Smooth muscle cell (in vitro differentiated cells): ENCODE data around the gene TAC3. TPM values are rescaled to one million over a fixed set of nuclear protein-coding genes. Genes with fewer than 3 reads are reported as not detected.

Experiments
- DNase-seq: peaks from one replicate; lab custom pipeline; 2025; ENCODE audit not compliant: unreplicated experiment; lab: John Stamatoyannopoulos, UW
- H2AFZ ChIP-seq: fragments of 200-600 bp; sonication (generic); 2 replicates; pipeline ENCODE4 v1.6.0; 2016; ENCODE audit warnings: antibody characterized with exemption, low read depth, mild to moderate bottlenecking
- H3F3A ChIP-seq: fragments of 200-600 bp; sonication (generic); 2 replicates; pipeline ENCODE4 v1.6.0; 2017; ENCODE audit warnings: antibody characterized with exemption, low read depth
- H3K27ac ChIP-seq: fragments of 200-600 bp; sonication (generic); 2 replicates; pipeline ENCODE4 v1.5.1; 2016; ENCODE audit warnings: low read depth, mild to moderate bottlenecking
- H3K27me3 ChIP-seq: fragments of 200-600 bp; sonication (generic); 2 replicates; pipeline ENCODE4 v1.6.1; 2016; ENCODE audit warnings: low read depth, mild to moderate bottlenecking
- H3K36me3 ChIP-seq: fragments of 200-600 bp; sonication (generic); 2 replicates; pipeline ENCODE4 v1.5.1; 2016; ENCODE audit warnings: low read depth
- H3K4me1 ChIP-seq: fragments of 200-600 bp; sonication (generic); 2 replicates; pipeline ENCODE4 v1.5.1; 2016; ENCODE audit warnings: low read depth
- H3K4me2 ChIP-seq: fragments of 200-600 bp; sonication (generic); 2 replicates; pipeline ENCODE4 v1.6.0; 2016; ENCODE audit warnings: mild to moderate bottlenecking
- H3K4me3 ChIP-seq: fragments of 200-600 bp; sonication (generic); 2 replicates; pipeline ENCODE4 v1.5.1; 2016; ENCODE audit warnings: mild to moderate bottlenecking
- H3K79me2 ChIP-seq: fragments of 200-600 bp; sonication (generic); 2 replicates; pipeline ENCODE4 v1.6.0; 2016; ENCODE audit warnings: low read depth, mild to moderate bottlenecking
- H3K9ac ChIP-seq: fragments of 200-600 bp; sonication (generic); 2 replicates; pipeline ENCODE4 v1.6.0; 2016; ENCODE audit warnings: low read depth
- H3K9me3 ChIP-seq: fragments of 200-600 bp; sonication (generic); replicated peaks from 2 replicates; pipeline ENCODE4 v1.5.1; 2016; ENCODE audit warnings: low read depth
- H4K20me1 ChIP-seq: fragments of 200-600 bp; sonication (generic); 2 replicates; pipeline ENCODE4 v1.6.0; 2016; ENCODE audit warnings: low read depth
- WGBS: methylation state at CpG from one replicate; pipeline ENCODE4 v1.1.7; 2016; ENCODE audit warnings: low lambda C conversion rate; 5-methylcytosine and 5-hydroxymethylcytosine counted together
- polyA plus RNA-seq: library from polyadenylated mRNA; unstranded; fragments of >200 nt; fragmentation: Nextera tagmentation; extraction: Ambion mirVana; gene quantifications from 2 replicates; pipeline ENCODE4 v1.2.1, GENCODE V29; 2016
- total RNA-seq: library from RNA; depleted of rRNA; stranded (reverse); fragments of >200 nt; gene quantifications from 2 replicates; pipeline ENCODE4 v1.2.3, GENCODE V29; 2014
- TF ChIP-seq, protein P1 (sequence below): fragments of 200-600 bp; sonication (generic); IDR thresholded peaks from 2 replicates; pipeline ENCODE4 v1.5.1; 2017; ENCODE audit warnings: borderline replicate concordance, mild to moderate bottlenecking, antibody characterized with exemption; ENCODE audit not compliant: insufficient read depth, poor library complexity, severe bottlenecking

TAC3 gene
- total and polyA plus RNA-seq, 2 experiments from 2014 or later: 1.7 to 6.3 TPM

DNA sequence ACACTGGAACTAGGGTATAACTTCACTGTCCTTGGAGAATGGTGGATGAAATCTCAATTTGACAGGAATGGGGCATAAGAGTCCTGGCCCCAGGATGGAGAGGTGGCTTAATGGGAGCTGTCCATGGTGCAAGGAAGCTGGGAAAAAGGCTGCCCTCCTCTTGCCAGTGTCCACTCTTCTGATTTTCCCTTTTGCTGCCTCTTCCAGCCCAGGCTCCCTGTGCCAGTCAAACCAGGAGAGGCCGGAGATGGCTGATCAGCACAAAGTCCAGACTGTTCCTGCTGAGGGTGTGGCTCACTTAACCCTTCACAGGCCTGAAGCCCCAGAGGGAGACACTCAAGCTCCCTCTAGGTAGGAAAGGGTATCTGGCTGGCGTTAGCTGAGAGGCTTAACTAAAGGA is 33.6 kb upstream of the TAC3 start, which contains the start of gene MYO1A:
Gene MYO1A, minus strand, starts transcription at position 240 of the 400 bp plus-strand sequence. CDS start 1,806 bp downstream, outside the sequence.
- Histone ChIP-seq H3K4me2 (no peak within 1 kb of the TSS), H4K20me1 (no peaks in the 10 kb centered on the region), H3K79me2 (no peaks in the 10 kb centered on the region), H3K36me3 (no peaks in the 10 kb centered on the region), H3K27me3 (peaks cover 3% of the 10 kb centered on the region), H3K4me3 (peak within 1 kb of the TSS; percentile 32), H3K9me3 (no peaks in the 10 kb centered on the region), H2AFZ (no peak within 1 kb of the TSS), H3K4me1 (no peaks in the 10 kb centered on the region), H3F3A (peaks cover 3% of the 10 kb centered on the region), H3K9ac (no peak within 1 kb of the TSS), H3K27ac (no peak within 1 kb of the TSS)
- TF ChIP-seq, protein P1, sequence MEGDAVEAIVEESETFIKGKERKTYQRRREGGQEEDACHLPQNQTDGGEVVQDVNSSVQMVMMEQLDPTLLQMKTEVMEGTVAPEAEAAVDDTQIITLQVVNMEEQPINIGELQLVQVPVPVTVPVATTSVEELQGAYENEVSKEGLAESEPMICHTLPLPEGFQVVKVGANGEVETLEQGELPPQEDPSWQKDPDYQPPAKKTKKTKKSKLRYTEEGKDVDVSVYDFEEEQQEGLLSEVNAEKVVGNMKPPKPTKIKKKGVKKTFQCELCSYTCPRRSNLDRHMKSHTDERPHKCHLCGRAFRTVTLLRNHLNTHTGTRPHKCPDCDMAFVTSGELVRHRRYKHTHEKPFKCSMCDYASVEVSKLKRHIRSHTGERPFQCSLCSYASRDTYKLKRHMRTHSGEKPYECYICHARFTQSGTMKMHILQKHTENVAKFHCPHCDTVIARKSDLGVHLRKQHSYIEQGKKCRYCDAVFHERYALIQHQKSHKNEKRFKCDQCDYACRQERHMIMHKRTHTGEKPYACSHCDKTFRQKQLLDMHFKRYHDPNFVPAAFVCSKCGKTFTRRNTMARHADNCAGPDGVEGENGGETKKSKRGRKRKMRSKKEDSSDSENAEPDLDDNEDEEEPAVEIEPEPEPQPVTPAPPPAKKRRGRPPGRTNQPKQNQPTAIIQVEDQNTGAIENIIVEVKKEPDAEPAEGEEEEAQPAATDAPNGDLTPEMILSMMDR: no peak
- DNase-seq: no peak
- 36% methylated on average over 2 of the region's 2 CpGs for WGBS

- Histone ChIP-seq H3K27ac (no peak overlapping the region), H3K9me3 (no peaks in the 10 kb centered on the region), H3K4me3 (peak overlapping the region; percentile 21), H4K20me1 (no peaks in the 10 kb centered on the region), H3K4me1 (no peaks in the 10 kb centered on the region), H3K79me2 (no peaks in the 10 kb centered on the region), H2AFZ (no peak overlapping the region), H3K27me3 (peaks cover 3% of the 10 kb centered on the region), H3K9ac (no peak overlapping the region), H3K36me3 (no peaks in the 10 kb centered on the region), H3K4me2 (no peak overlapping the region), H3F3A (peaks cover 6% of the 10 kb centered on the region)
- 99% methylated on average over 4 of the region's 4 CpGs for WGBS
- TF ChIP-seq, protein P1: no peak
- DNase-seq: no peak
These were observed 32.8 kb upstream of the TAC3 start for GRCh38 chr12:57049119-57049446.

DNA sequence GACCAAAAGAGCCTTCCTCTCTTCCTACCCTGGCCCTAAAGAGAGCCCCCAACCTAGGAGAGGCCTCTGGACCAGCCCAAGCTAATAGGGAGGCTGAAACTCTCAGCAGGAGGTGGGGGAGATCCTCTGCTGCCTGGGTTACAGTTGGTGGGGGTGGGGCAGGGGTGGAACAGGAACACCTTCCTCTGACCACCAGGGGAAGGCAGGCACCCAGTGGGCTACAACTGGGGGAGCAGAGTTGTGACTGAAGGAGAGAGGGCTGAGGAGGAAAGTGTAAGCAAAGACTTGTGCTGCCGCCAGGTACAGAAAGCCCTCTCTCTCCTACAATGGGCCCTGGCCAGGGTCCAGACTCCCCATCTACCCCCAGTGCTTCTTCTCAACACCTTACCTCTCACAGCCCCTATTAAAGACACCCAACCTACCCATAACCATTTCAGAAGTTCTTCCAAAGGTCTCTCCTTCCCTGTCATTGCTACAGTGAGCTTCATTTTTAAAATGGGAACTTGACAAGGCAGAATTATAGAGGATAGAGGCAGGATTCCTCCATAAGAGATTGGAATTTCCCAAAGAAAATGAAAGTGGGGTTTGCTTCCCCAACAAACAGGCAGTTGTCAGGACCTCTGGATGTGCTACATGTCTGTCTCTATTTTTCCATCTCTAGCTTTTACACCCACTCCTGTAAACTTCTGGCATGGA is 32.2 kb upstream of the TAC3 start:
- no peaks in the 10 kb centered on the region for H3K36me3 ChIP-seq
- H3F3A ChIP-seq: peaks cover 6% of the 10 kb centered on the region
- H3K79me2 ChIP-seq: no peaks in the 10 kb centered on the region
- H3K4me2 ChIP-seq: no peak overlapping the region
- peaks cover 3% of the 10 kb centered on the region for H3K27me3 ChIP-seq
- peak overlapping the region; percentile 21 for H3K4me3 ChIP-seq
- no peak overlapping the region for H3K9ac ChIP-seq
- 100% methylated on average over 1 of the region's 1 CpG for WGBS
- no peaks in the 10 kb centered on the region for H3K9me3 ChIP-seq
- TF ChIP-seq, protein P1: no peak
- H3K27ac ChIP-seq: no peak overlapping the region
- no peak overlapping the region for H2AFZ ChIP-seq
- H3K4me1 ChIP-seq: no peaks in the 10 kb centered on the region
- no peaks in the 10 kb centered on the region for H4K20me1 ChIP-seq
- no peak for DNase-seq

DNA sequence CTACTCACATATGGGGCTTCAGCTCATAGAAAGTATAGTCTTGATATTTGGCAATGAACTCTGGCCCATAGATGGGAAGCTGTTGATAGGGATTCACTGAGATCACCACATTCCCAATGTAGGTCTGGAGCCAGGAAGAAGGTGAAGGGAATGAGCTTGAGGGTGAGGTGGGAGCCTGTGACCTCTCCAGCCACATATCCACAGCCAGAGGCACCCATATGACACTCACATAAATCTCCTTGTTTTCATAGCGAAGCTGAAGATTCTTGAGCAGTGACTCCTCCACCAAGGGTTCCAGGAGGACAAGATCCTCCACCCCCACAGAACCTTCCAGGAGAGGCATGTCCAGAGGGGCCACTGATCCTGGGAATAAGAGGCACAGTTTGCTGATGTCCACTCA is 31.7 kb upstream of the TAC3 start:
- peaks cover 3% of the 10 kb centered on the region for H3K27me3 ChIP-seq
- H3K4me1 ChIP-seq: no peaks in the 10 kb centered on the region
- H3K79me2 ChIP-seq: no peaks in the 10 kb centered on the region
- H3K36me3 ChIP-seq: no peaks in the 10 kb centered on the region
- 39% methylated on average over 1 of the region's 1 CpG for WGBS
- no peak for DNase-seq
- H3K4me3 ChIP-seq: no peak overlapping the region
- H2AFZ ChIP-seq: no peak overlapping the region
- peaks cover 6% of the 10 kb centered on the region for H3F3A ChIP-seq
- no peak overlapping the region for H3K9ac ChIP-seq
- H4K20me1 ChIP-seq: no peaks in the 10 kb centered on the region
- no peaks in the 10 kb centered on the region for H3K9me3 ChIP-seq
- no peak overlapping the region for H3K4me2 ChIP-seq
- H3K27ac ChIP-seq: no peak overlapping the region
- TF ChIP-seq, protein P1: no peak
